Non-pigmented ciliary epithelial cell (primary cell): ENCODE measurements around the gene INSIG1.

Source experiments
- DNase-seq: peaks from one replicate; pipeline ENCODE4 v3.0.0-alpha.2; 2010; ENCODE audit warnings: low read depth

INSIG1 gene

GRCh38 chr7:155285423-155285822, 12.3 kb upstream of the INSIG1 start:
- DNase-seq: no peak

- DNase-seq: no peak
These were observed 11.8 kb upstream of the INSIG1 start for GRCh38 chr7:155285833-155286232.

GRCh38 chr7:155286686-155287085, 11.0 kb upstream of the INSIG1 start:
- DNase-seq: no peak

GRCh38 chr7:155287284-155287935, 10.3 kb upstream of the INSIG1 start:
- DNase-seq: no peak

- no peak for DNase-seq
These were observed 9.6 kb upstream of the INSIG1 start for GRCh38 chr7:155288055-155288454.

- DNase-seq: no peak
These were observed 8.6 kb upstream of the INSIG1 start for GRCh38 chr7:155289107-155289506.

- no peak for DNase-seq
These were observed 7.7 kb upstream of the INSIG1 start for GRCh38 chr7:155289949-155290501.

- DNase-seq: no peak
These were observed 6.6 kb upstream of the INSIG1 start for GRCh38 chr7:155291045-155291530.

- no peak for DNase-seq
These were observed 5.9 kb upstream of the INSIG1 start for GRCh38 chr7:155291729-155292128.

GRCh38 chr7:155292680-155293226, 4.9 kb upstream of the INSIG1 start:
- DNase-seq: no peak

- DNase-seq: no peak
These were observed 3.8 kb upstream of the INSIG1 start for GRCh38 chr7:155293721-155294510.

GRCh38 chr7:155294511-155294778, 3.2 kb upstream of the INSIG1 start:
- no peak for DNase-seq

GRCh38 chr7:155295511-155295910, 2.2 kb upstream of the INSIG1 start:
- no peak for DNase-seq

GRCh38 chr7:155296006-155296787, 1.5 kb upstream of the INSIG1 start:
- DNase-seq: no peak

- no peak for DNase-seq
These were observed 726 bp upstream of the INSIG1 start for GRCh38 chr7:155296788-155297516.

- DNase-seq: no peak
These were observed 683 bp downstream of the INSIG1 start for GRCh38 chr7:155298288-155298833.

- peak; percentile 95 for DNase-seq
These were observed 1.3 kb downstream of the INSIG1 start for GRCh38 chr7:155298834-155299534.

GRCh38 chr7:155299535-155300202, 2.0 kb downstream of the INSIG1 start:
- no peak for DNase-seq

- DNase-seq: no peak
These were observed 3.2 kb downstream of the INSIG1 start for GRCh38 chr7:155300641-155301452.
